Measurements from ENCODE around the gene C1orf146.

Gene C1orf146

GRCh38 chr1:92217721-92218120 is at the start of gene C1orf146:
TSS of gene C1orf146 (plus strand) at chr1:92217915. CDS start at chr1:92231421, 13,506 bp downstream.
- TF ChIP-seq ZNF384 (IDR thresholded peaks at IDR 0.05), result no peak
- TF ChIP-seq ARNT (IDR thresholded peaks at IDR 0.05), result no peak
- TF ChIP-seq L3MBTL2 (conservative IDR thresholded peaks at IDR 0.05), result no peak
- no peak for TF ChIP-seq FOXM1 (IDR thresholded peaks at IDR 0.05; ENCODE audit: borderline replicate concordance)
- no peak for TF ChIP-seq PKNOX1 (IDR thresholded peaks at IDR 0.05)
- no peak for TF ChIP-seq FOXK2 (IDR thresholded peaks at IDR 0.05)
- TF ChIP-seq HDGF (IDR thresholded peaks at IDR 0.05; ENCODE audit: borderline replicate concordance), result no peak
- no peak for TF ChIP-seq FOXA1 (IDR thresholded peaks at IDR 0.05)
- no peak for TF ChIP-seq SUZ12 (IDR thresholded peaks at IDR 0.05)
- no peak for TF ChIP-seq NFRKB (IDR thresholded peaks at IDR 0.05)
- TF ChIP-seq CTBP1 (IDR thresholded peaks at IDR 0.05; ENCODE audit: borderline replicate concordance), result no peak
- TF ChIP-seq BHLHE40 (IDR thresholded peaks at IDR 0.05; ENCODE audit: borderline replicate concordance), result no peak
- POLR2A ChIA-PET, result no interaction called here
- CTCF ChIA-PET, result no interaction called here
- DNase-seq (ENCODE audit: extremely low spot score), result no peak

GRCh38 chr1:92168657-92169056 is 49.1 kb upstream of the C1orf146 start:
- TF ChIP-seq ELF4 (IDR thresholded peaks at IDR 0.05) (no peak), PKNOX1 (IDR thresholded peaks at IDR 0.05) (no peak), SUZ12 (IDR thresholded peaks at IDR 0.05) (no peak), FOXA1 (IDR thresholded peaks at IDR 0.05) (no peak), NFRKB (IDR thresholded peaks at IDR 0.05) (no peak), L3MBTL2 (conservative IDR thresholded peaks at IDR 0.05) (no peak), TARDBP (IDR thresholded peaks at IDR 0.05) (no peak), HDGF (IDR thresholded peaks at IDR 0.05; ENCODE audit: borderline replicate concordance) (no peak), ARNT (IDR thresholded peaks at IDR 0.05) (no peak), FOXM1 (IDR thresholded peaks at IDR 0.05; ENCODE audit: borderline replicate concordance) (no peak), CTBP1 (IDR thresholded peaks at IDR 0.05; ENCODE audit: borderline replicate concordance) (no peak), ZNF384 (IDR thresholded peaks at IDR 0.05) (no peak)
- ChIA-PET CTCF (interaction anchor here (1.1 kb wide), 1 partner anchor 172 kb away, joined by 5 read pairs; no protein-coding TSS in a partner anchor), POLR2A (no interaction called here)
- peak; percentile 12 for DNase-seq (ENCODE audit: extremely low spot score)

GRCh38 chr1:92169214-92170005 is 48.3 kb upstream of the C1orf146 start:
- CTCF ChIA-PET, result interaction anchor here (1.1 kb wide), 1 partner anchor 173 kb away, joined by 5 read pairs; no protein-coding TSS in a partner anchor
- no peak for TF ChIP-seq HDGF (IDR thresholded peaks at IDR 0.05; ENCODE audit: borderline replicate concordance)
- no peak for TF ChIP-seq LEF1 (IDR thresholded peaks at IDR 0.05; ENCODE audit: borderline replicate concordance)
- no peak for TF ChIP-seq SUZ12 (IDR thresholded peaks at IDR 0.05)
- no peak for TF ChIP-seq L3MBTL2 (conservative IDR thresholded peaks at IDR 0.05)
- no peak for TF ChIP-seq SP1 (IDR thresholded peaks at IDR 0.05)
- no peak for TF ChIP-seq ARNT (IDR thresholded peaks at IDR 0.05)
- no peak for TF ChIP-seq FOXK2 (IDR thresholded peaks at IDR 0.05)
- TF ChIP-seq ZNF384 (IDR thresholded peaks at IDR 0.05), result no peak
- no peak for TF ChIP-seq BHLHE40 (IDR thresholded peaks at IDR 0.05; ENCODE audit: borderline replicate concordance)
- TF ChIP-seq FOXM1 (IDR thresholded peaks at IDR 0.05; ENCODE audit: borderline replicate concordance), result no peak
- TF ChIP-seq CTBP1 (IDR thresholded peaks at IDR 0.05; ENCODE audit: borderline replicate concordance), result no peak
- no peak for TF ChIP-seq TARDBP (IDR thresholded peaks at IDR 0.05)
- no peak for TF ChIP-seq FOXA1 (IDR thresholded peaks at IDR 0.05)
- no peak for TF ChIP-seq NFRKB (IDR thresholded peaks at IDR 0.05)
- no peak for TF ChIP-seq PKNOX1 (IDR thresholded peaks at IDR 0.05)
- no peak for TF ChIP-seq ELF4 (IDR thresholded peaks at IDR 0.05)
- no peak for DNase-seq (ENCODE audit: extremely low spot score)
- POLR2A ChIA-PET, result no interaction called here

- CTCF ChIA-PET, result interaction anchor here (0.5 kb wide), 1 partner anchor 21 kb away, joined by 3 read pairs; no protein-coding TSS in a partner anchor
- TF ChIP-seq SUZ12 (IDR thresholded peaks at IDR 0.05), result no peak
- no peak for TF ChIP-seq FOXM1 (IDR thresholded peaks at IDR 0.05; ENCODE audit: borderline replicate concordance)
- TF ChIP-seq LEF1 (IDR thresholded peaks at IDR 0.05; ENCODE audit: borderline replicate concordance), result no peak
- TF ChIP-seq HDGF (IDR thresholded peaks at IDR 0.05; ENCODE audit: borderline replicate concordance), result no peak
- no peak for TF ChIP-seq ARNT (IDR thresholded peaks at IDR 0.05)
- TF ChIP-seq SP1 (IDR thresholded peaks at IDR 0.05), result no peak
- TF ChIP-seq FOXA1 (IDR thresholded peaks at IDR 0.05), result no peak
- TF ChIP-seq PKNOX1 (IDR thresholded peaks at IDR 0.05), result no peak
- no peak for TF ChIP-seq FOXK2 (IDR thresholded peaks at IDR 0.05)
- no peak for TF ChIP-seq TARDBP (IDR thresholded peaks at IDR 0.05)
- no peak for TF ChIP-seq ZNF384 (IDR thresholded peaks at IDR 0.05)
- TF ChIP-seq BHLHE40 (IDR thresholded peaks at IDR 0.05; ENCODE audit: borderline replicate concordance), result no peak
- no peak for TF ChIP-seq NFRKB (IDR thresholded peaks at IDR 0.05)
- no peak for TF ChIP-seq ELF4 (IDR thresholded peaks at IDR 0.05)
- no peak for TF ChIP-seq L3MBTL2 (conservative IDR thresholded peaks at IDR 0.05)
- no peak for TF ChIP-seq CTBP1 (IDR thresholded peaks at IDR 0.05; ENCODE audit: borderline replicate concordance)
- POLR2A ChIA-PET, result interaction anchor here (0.6 kb wide), 1 partner anchor 76 kb away, joined by 3 read pairs; no protein-coding TSS in a partner anchor
- no peak for DNase-seq (ENCODE audit: extremely low spot score)
Observed at GRCh38 chr1:92184632-92185031, 33.1 kb upstream of the C1orf146 start.

GRCh38 chr1:92186081-92186480 is 31.6 kb upstream of the C1orf146 start:
- no peak for DNase-seq (ENCODE audit: extremely low spot score)
- ChIA-PET CTCF (no interaction called here), POLR2A (no interaction called here)
- TF ChIP-seq NFRKB (IDR thresholded peaks at IDR 0.05), result no peak

All from HEK293T (cell line).